ENCODE measurements around the gene HDDC3.
A peak's percentile ranks its signal among the peaks of the same experiment; 100 is the strongest.

Gene HDDC3, protein sequence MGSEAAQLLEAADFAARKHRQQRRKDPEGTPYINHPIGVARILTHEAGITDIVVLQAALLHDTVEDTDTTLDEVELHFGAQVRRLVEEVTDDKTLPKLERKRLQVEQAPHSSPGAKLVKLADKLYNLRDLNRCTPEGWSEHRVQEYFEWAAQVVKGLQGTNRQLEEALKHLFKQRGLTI

DNA sequence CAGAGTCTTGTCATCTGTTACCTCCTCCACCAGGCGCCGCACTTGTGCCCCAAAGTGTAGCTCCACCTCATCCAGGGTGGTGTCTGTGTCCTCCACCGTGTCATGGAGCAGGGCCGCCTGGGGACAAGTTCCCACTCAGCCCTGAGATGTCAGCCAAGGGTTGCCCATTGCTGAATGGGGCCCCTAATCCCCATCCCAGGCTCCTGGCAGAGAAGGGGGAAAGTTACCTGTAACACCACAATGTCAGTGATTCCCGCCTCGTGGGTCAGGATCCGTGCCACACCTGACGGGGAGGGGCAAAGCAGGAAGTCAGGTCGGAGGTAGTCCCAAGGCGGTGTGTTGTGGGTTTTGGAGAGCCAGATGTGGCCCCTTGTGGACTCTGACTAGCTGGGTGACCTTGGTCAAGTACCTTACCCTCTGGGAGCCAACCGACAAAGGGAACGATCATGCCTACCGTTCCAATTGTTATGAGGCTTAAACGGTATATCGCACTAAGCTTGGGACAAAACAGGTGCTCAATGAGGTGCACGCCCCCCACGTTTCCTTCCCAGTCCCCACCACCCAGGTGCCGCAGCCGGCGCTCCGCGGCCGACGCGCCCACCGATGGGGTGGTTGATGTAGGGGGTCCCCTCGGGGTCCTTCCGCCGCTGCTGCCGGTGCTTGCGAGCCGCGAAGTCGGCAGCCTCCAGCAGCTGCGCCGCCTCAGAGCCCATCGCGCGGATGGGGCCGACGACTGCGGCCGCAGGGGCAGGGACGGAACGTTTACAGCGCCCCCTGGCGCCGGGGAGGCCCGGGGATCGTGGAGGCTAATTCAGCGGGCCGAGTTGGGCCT, at the start of gene HDDC3:
TSS of gene HDDC3 (minus strand) at position 722 of the 832 bp plus-strand sequence. CDS start at position 713, 9 bp downstream.
- peak; percentile 91 for DNase-seq

DNA sequence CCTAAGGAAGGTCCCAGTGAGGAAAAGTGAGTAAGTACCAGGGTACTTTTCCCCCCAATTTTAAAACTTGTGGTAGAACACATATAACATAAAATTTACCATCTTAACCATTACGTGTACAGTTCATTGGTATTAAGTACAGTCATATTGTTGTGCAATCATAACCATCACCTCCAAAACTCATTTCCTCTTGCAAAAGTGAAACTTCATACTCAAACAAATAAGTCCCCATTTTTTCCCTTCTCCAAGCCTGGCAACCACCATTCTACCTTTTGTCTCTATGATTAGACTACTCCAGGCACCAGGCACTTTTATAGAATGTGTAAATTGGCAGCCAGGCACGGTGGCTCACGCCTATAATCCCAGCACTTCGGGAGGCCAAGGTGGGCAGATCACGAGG, 49.8 kb upstream of the HDDC3 start:
- DNase-seq: no peak

DNA sequence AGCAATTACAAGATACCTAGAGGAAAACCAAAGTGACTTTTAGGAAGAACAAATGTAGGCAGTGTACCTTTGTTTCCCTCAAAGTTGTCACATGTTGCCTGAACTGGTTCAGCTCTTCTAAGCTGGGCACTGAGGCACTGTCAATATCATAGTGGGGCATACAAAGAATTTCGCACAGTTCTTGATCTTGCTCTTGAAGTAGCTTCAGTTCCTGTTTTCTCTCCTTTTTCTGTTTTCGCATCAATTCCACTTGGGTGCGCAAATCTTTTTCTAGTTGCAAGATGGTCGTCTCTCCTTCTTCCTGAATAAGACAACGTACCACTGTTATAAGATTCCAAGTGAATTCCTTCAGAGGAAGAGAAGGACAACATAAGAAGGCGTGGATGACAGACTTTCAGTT, 49.3 kb upstream of the HDDC3 start:
- no peak for DNase-seq

DNA sequence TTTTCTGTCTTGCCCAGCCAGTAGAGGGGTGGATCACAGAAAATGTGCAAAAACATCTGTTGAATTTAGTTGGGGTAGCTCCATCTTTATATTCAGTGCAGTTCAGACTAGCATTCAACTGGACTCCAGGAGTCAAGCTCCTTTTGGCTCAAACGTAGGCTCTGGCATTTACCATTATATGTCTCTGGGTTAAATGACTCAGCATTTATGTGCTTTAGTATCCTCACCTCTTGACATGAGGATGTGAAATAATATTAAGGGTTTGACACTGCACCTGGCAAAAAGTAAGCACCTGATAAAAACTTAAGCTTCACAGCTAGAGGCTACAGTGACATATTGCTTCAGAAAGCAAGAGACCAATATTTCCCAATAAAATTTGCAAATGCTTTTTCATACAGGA, 47.2 kb upstream of the HDDC3 start:
- no peak for DNase-seq

DNA sequence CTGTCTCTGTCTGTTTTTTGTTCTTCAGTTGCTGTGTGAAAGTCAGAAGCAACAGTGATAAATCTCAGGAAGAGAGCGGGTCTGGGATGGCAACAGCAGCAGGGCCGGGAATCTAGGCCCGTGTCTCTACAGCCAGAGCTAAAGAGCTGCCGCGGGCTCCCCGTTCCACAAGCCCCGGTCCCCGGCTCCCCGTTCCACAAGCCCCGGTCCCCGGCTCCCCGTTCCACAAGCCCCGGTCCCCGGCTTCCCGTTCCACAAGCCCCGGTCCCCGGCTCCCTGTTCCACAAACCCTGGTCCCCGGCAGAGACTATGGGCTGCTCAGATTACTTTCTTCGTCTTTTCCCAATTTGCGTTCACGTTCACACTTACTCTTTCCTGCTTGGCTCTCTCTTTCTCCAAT, 41.9 kb upstream of the HDDC3 start:
- DNase-seq: no peak

DNA sequence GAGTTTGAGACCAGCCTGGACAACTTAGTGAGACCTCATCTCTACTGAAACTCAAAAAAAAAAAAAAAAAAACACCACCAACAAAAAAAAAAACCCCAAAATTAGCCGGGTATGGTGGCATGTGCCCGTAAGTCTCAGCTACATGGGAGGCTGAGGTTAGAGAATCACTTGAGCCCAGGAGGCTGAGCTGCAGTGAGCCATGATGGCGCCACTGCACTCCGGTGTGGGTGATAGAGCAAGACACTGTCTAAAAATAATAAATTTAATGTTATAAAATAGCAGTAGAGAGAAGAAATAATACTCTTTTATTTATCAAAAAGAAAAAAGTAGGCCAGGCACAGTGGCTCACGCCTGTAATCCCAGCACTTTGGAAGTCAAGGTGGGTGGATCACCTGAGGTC, 39.8 kb upstream of the HDDC3 start:
- no peak for DNase-seq

DNA sequence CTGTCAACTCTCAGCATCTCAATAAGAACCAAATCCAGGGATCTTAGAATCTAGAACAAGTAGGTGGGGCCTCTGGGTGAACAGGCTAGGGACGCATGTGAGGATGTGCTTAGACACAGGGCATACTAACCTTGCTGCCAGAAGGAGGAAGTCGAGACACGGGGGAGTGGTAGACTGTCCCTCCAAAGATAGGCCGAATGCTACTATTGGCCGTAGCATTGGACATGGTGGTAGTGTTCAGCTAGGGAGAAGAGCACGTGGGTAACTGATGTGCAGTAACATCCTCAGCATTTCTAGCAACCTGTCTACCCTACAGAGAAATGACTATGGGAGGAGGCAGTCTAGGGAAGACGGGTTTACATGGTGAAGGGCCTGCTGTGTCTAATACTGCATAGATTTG, 37.9 kb upstream of the HDDC3 start:
- DNase-seq: no peak

DNA sequence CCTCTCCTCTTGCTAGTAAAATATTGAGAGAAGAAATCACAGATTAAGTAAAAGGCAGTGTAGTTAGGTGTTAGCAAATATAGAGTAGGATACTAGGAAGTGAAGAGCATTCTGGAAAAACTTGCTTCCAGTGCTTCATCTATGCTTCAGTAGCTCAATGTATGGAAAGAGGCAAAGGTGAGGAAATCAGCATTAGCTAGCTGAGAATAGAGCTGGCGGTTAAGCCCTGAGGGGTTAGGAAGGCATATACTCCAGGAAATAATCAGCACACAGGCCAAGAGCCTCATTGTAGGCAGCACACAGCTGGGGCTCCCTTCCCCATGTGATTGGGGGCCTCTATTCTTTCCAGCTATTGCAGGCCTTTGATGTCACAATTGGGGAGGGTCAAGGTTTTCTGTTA, 36.1 kb upstream of the HDDC3 start:
- no peak for DNase-seq

DNA sequence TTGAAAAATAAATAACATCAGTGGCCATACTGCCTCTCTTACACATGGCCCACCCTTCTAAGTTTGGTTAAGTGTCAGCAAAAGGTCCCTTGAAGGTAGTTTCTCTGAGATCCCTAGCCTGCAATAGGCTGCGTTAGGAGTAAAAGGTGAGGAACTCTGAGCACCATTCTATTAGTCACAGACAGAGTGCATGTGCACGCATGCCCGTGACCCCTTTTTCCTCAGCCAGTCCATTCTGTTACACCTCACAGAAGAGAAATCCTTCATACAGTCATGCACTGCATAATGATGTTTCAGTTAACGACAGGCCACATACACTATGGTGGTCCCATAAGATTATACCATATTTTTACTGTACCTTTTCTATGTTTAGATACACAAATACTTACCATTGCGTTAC, 34.9 kb upstream of the HDDC3 start:
- no peak for DNase-seq

DNA sequence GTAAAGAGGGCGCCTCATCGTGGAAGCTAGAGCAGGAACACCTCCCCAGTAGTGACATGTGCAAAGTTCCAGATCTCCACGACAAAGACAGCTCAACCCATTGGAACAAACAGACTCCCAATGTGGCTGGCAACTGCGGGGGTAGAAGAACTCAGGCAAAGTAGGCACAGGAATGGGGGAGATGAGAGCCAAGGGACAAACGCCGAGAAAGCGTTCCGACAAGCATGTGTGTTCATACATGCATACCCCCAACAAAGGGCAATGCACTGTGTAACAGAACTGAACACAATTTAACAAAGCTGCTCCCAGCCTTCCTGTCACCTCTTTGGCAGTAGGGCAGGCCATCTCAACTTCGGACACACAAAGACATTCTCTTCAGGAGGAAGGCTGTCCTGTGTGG, 33.9 kb upstream of the HDDC3 start:
- DNase-seq: no peak

DNA sequence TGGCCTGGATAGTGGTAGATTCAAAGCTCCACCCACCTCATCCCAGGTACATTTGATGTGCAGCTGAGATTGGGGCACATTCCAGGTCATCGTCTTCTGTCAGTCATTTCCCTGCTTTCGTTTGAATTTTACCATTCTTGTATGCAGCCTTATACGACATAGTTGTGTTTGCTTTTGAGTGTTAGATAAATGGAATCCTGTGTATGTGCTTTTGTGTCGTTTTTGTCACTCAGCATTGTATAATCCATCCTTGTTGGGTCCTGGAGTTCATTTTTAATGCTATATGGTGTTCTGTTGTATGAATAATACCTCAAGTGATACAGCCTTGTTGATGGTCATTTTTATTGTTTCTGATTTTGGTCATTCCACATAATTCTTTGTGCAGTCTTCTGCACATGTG, 29.7 kb upstream of the HDDC3 start:
- DNase-seq: no peak

DNA sequence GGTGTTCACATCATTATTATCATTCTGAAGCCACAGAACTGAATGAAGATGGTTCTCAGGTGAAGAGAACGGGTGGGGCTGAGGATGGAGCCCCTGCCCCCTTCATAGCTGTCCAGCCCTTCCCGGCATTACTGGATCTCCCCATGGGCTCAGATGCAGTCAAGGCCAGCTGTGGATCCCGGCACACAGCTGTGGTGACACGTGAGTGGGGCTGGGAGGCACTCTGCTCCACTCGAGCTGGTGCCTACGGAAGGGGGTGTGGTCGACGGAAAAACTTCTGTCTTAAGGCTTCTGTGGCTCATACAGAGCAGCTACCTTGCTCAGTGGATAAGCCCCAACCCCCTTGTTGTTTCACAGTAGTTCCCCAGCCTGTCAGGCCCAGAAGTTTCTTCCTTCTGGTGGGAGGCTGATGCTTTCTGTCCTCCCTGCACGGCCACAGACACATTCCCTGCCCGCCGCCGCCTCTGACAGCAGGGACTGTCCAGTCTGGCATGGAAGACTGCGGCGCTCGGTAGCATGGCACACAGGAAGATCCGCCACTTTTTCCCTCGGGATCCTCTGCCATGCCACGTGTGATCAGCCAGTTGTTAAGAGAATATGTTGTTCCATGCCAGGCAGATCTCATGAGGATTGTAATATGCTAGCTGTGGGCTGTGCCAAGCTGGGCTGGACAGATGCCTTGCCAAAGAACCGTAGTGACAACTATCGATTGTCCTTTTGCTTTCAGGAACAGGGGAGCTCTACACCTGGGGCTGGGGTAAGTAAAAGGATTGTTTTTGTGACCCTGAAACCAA, 28.1 kb upstream of the HDDC3 start:
- no peak for DNase-seq

DNA sequence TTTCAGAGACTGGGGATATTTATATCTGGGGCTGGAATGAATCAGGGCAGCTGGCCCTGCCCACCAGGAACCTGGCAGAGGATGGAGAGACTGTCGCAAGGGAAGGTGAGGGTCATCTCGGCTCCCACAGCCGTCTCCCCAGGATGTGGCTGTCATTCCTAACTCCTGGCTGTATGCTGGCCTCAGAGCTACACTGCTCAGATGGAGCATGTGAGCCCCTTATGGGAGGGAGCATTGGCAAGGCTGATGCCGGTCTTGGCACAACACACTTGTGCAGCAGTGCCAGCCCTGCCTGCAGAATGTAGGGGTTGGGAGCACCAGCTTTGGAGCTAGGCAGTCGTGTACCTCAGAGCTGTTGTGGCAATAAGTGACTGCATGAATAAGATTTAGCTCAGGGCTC, 27.5 kb upstream of the HDDC3 start:
- peak; percentile 89 for DNase-seq

DNA sequence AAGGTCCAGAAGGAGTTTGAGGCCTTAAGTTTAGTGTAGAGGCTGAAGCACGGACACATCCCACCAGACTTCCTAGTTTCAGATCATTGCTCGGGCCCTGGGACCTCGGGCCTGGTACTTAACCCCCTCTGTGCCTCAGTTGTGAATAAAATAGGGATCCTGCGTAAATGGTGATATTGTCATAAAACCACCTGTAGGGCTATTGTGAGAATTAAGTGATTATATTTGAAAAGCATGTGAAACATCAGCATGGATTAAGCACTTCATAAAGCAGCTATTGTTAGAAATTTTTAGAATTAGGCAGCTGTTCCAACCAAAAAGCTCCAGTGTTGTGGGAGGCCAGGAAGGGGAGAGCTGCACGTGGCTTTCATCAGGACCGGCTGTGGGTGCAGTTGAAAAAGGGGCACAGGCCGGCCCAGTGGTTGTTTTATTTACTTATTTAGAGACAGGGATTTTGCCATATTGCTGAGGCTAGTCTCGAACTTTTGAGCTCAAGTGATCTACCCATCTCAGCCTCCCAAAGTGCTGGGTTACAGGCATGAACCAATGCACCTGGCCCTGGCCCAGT, 26.8 kb upstream of the HDDC3 start:
- no peak for DNase-seq

DNA sequence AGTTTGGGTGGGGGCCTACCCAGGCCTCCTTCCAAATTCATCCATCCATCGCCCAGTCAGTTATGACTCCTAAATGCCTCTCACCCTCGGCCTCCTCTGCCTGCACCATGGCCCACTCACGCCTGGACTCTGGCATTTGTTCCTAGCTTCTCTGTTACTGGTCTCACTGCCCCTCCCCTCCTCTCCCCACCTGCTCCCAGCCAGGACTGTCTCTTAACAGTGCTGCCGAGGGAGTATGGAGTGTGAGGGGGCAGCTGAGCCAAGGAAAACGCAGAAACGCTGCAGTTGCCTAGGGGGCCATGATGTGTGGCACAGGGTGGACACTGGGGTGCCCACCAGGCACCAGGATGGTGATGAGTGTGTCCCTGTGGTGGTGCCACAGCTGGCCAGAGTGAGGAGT, 25.4 kb upstream of the HDDC3 start:
- no peak for DNase-seq

DNA sequence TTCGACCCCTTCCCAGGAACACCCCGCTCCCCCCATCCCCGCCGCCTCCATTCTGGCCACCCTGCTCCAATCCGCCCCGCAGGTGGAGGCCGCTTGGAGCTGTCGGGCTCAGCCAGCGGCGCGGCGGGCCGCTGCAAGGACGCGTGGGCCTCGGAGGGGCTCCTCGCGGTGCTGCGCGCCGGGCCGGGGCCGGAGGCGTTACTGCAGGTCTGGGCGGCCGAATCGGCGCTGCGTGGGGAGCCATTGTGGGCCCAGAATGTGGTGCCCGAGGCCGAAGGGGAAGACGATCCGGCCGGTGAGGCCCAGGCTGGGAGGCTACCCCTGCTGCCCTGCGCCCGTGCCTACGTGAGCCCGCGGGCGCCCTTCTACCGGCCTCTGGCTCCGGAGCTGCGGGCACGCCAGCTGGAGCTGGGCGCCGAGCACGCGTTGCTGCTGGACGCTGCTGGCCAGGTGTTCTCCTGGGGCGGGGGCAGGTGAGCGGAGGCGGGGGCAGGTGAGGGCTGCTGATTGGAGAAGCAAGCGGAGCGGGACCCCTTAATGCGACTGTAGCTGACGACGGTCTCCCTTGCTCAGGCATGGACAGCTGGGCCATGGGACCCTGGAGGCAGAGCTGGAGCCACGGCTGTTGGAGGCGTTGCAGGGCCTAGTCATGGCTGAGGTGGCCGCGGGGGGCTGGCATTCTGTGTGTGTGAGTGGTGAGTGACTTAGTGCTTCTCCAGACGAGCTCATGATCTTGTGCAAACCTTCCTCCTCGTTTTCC, 24.9 kb upstream of the HDDC3 start:
- no peak for DNase-seq

DNA sequence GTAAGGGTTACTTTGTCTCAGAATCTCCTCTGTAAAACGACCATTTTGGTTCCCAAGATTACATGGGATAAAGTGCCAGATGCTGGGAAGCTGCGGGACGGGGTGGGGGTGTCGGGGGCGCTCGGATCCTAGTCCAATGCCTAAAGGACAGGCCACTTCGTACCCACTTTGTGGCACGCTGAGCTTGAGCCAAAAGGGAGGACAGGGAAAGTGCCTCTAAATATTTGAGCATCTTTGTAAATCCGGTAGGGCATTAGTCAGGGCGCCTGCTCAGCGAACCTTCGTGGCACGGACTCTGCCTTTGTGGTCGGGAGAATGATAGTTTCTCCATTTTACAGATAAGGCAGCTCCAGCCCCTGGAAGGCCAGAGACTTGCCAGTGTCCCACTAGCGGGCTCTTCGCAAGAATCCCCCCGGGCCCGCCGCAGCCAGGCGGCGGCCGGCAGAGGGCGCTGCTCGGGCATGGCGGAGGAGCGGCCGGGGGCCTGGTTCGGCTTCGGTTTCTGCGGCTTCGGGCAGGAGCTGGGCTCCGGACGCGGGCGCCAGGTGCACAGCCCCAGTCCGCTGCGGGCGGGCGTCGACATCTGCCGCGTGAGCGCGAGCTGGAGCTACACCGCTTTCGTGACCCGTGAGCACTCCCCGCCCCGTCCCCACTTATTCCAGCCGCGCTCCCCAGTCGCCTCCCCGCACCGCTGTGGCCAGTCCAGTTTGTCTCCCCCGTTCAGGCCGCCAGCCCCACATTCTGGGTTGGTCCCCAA, 24.1 kb upstream of the HDDC3 start:
- DNase-seq: peak; percentile 86

DNA sequence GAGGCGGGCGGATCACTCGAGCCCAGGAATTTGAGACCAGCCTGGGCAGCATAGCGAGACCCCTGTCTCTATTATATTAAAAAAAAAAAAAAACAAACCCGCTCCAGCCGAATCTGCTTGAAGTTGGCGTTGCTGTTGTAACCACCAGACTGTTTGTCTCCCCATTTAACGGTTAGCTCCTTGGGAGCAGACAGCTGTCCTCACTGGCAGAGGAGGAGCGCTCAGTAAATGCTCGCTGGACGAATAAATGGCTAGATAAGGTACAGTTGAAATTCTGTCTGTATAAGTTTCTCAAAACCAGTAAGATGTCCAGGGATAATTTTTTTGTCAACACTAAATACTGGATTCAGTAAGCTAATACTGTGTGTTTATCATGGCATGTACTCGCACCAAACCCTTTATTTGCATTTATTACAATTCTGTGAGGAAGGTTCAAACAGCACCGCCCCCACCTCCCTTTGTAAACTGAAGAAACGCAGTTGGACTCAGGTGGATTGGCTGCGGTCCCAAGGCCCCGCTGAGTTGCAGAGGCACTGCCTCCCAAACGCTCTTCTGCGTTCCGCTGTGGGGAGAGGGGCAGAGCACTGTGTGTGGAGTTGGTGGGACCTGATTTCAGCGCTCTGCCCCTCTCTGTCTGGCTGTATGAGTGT, 23.4 kb upstream of the HDDC3 start:
- no peak for DNase-seq

DNA sequence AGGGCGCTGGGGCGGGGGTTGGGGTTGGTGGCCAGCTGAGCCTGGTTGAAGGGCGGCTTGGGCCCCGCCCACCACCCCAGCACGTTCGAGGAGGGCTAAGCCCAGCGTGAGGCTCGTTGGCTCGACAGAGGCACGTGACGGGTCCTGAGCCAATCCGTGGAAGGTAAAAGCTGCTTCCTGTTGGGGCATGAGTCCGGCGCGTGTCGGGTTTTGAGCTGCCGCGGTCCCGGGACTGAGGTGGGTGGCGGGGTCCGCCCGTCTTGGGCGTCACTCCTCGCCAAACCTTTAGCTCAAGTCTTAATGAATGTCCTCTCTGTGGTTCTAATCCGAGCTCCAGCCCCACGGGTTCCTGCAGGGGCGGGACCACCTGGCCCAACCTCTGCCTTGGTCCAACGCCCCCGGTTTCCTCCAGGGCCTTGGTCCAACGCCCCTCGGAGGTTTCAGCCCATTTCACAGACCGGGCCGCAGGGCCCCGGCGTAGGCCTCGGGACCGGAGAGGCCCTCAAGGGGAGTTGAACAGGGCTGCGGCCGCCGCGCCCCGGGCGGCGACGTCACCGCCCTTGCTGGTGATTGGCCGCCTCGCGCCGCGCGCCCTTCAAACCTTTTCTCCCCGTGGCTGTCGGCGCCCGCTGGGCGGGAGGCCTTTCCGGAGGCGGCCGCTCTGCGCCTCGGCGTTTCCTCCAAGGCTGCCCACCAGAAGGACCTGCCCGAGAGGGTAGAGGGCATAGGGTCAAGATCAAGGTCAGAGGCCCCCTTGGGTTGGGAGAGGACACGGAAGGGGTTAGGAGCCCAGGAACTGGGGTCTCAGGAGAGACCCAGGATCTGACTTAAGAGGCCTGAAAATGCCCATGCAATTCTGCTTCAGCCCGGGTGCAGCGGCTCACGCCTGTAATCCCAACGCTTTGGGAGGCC, 22.6 kb upstream of the HDDC3 start, which contains the start of gene RCCD1:
TSS of gene RCCD1 (plus strand) at position 173 of the 912 bp plus-strand sequence. CDS start 1,851 bp downstream, outside the sequence.
- DNase-seq: peak; percentile 97

All from femur (tissue), 1 donor.